Ureter (tissue), 1 donor: ENCODE results near the gene CAP2. TPM values are rescaled to one million over a fixed set of nuclear protein-coding genes. Genes with fewer than 3 reads are reported as not detected.

Source experiments
- DNase-seq: peaks from one replicate; pipeline ENCODE4 v3.0.0-alpha.2; 2020; ENCODE audit warnings: low spot score
- total RNA-seq: library from RNA; stranded (reverse); gene quantifications from one replicate; pipeline ENCODE4 v1.2.4, GENCODE V29; 2023
- donor health status: DM: yes; HTN: yes; CAD: no.

CAP2 gene
- total RNA-seq, 1 donor from 2014 or later: 20.7 TPM

DNA sequence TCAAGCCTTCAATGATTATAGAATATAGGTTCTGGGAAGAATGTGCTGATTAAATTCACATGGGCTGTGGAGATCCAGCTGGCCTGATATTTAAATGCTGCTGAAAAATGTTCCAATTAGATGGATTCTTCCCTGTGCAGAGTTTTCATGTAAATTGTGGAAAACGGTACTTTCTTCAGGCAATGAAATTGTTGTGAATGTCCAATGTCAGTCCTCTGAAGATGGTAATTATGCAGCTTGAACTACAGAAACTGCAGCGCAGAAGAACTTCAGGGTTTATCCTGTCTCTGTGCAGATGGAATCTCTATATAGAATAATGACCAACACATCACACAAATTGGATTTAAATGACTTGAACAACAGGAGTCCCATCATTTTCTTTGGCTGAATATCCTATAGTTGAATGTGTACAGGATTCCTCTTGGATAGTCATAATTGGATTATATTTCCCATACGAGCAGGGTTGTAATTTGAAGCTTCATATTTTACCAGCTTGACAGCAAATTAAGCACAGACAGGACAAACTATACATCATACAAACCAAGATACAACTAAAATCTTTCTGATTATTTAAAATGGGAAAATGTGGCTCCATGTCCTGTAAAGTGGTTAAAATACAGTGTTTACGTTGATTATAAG is 82.3 kb downstream of the CAP2 start:
- no peak for DNase-seq

DNA sequence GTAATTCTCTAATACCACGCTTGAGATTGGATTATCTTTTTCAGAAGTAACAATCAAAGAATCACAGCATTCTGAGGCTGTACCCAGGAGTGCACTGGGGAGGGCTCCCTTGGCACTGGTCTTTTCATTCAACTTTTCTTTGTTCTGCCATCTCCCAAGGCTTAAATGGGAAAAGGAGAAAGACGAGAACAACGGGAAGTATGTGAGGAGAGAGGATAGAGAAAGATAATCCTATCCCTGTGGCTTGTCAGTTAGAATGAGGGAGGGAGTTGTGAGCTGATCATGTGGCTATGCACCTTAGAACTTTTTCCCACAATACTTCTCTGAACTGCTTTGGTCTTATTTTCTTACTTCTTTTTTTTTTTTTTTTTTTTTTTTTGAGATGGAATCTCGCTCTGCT is 83.1 kb downstream of the CAP2 start:
- no peak for DNase-seq

DNA sequence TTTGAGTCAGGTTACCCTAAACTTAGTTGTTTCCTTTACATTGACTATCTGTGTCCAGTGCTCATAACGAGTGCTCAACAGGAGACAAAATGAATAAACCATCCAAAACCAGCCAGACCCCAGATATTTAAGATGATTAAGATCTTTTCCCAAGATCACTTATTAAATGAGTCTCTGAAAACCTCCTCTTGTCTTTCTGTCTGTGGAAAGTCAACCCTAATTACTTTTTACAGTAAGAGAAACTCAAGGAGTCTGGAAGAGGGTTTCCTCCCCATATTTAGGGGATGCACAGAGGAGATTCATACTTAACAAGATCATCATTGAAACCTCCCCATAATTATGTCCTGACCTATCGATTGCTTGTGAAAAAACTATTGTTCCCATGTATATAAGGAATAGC is 84.0 kb downstream of the CAP2 start:
- DNase-seq: no peak

DNA sequence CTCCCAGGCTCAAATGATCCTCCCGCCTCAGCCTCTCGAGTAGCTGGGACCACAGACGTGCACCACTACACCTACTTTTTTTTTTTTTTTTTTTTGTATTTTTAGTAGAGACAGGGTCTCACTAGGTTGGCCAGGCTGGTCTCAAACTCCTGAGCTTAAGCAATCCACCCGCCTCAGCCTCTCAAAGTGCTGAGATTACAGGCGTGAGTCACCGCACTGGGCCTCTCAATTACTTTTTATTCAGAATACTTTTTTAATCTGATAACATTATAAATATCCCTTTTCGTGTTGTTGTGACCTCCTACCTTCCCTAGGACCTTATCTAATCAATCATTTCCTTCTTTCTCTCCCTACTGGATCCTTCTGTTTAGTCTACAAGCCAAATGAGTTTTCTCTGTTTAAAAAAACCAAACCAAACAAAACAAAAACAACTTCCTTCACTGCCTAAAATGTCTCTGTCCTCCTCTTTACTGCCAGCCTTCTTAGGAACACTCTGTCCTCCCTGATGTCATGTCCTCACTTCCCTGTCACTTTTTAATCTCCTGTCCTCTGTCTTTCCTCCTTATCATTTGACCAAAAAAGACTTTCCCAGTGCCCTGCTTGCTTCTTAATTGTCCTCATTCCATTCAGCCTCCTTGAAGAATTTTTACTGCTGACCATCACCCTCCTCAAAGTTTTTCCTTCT is 85.0 kb downstream of the CAP2 start:
- no peak for DNase-seq

DNA sequence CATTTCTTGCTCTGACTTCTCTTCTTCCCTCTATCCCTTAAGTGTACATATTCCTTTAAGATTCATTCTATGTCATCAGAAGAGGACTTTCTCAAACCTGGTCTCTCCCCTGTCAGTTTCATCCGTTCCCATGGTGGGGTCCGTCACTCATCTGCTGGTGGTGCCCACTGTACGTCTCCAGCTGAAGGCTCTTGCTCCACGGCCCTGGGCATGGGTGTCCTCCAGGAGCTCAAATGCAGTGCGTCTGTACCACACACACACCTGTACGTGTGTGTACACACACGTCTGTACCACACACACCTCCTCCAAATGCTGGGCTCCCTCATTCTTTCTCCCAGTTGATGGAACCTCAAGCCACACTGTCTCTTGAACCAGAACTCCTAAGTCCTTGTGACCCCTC is 85.6 kb downstream of the CAP2 start:
- DNase-seq: no peak

DNA sequence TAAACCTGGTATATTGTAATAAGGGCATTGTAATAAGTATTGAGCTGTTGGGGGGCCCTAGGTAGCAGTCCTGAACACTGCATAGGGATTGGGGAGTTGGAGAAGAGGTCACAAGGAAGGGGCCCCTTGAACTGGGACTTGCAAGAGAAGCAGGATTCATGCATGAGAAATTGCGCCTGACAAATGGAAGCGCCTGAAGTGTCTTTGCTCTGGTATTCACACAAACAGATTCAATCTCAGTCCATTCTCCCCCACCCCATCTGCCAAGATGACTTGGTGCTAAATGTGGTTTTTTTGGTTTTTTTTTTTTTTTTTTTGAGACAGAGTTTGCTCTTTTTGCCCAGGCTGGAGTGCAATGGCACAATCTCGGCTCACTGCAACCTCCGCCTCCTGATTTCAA is 87.1 kb downstream of the CAP2 start:
- no peak for DNase-seq

DNA sequence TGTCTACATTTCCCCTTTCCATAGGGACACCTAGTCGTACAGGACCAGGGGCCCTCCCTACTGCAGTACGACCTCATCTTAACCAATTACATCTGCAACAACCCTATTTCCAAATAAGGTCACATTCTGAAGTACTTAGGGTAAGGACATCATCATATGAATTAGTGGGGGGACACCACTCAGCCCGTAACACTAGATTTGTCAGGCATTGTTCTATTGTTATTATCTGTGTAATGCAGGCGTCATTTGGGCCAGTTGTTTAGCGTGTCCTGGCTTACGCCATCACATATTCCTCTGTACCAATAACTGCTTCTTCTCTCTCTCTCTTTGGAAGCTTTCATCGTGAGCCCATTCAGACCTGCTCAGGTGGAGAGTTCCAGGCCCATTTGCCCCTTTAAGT is 89.3 kb downstream of the CAP2 start:
- no peak for DNase-seq

DNA sequence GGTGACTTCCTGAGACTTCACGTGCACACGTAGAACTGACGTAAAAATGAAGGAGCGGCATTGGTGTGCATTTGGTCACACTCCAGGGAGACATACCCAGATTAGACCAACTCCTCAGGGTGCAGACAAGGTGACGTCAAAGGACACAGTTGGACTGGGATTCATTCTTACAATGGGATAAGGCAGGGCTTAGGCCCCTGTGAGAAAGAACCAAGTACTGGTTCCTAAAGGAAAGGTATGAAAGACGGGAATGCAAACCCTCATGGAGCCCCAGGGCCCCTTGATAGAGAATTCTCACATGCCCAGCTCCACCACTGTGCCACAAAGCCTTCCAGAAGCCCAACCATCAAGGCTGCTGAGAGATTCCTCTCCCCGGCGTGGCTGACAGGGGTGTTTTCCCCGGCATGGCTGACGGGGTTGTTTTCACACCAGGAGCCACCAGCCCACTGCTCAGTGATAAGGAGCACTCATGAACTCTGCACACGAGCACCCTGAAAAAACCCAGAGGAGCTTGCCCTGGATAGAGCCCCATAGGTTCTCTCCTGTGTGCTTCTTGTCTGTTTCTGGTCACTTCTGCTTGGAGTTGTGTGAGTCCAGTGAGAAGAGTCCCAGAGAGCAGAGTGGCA is 90.1 kb downstream of the CAP2 start:
- no peak for DNase-seq

DNA sequence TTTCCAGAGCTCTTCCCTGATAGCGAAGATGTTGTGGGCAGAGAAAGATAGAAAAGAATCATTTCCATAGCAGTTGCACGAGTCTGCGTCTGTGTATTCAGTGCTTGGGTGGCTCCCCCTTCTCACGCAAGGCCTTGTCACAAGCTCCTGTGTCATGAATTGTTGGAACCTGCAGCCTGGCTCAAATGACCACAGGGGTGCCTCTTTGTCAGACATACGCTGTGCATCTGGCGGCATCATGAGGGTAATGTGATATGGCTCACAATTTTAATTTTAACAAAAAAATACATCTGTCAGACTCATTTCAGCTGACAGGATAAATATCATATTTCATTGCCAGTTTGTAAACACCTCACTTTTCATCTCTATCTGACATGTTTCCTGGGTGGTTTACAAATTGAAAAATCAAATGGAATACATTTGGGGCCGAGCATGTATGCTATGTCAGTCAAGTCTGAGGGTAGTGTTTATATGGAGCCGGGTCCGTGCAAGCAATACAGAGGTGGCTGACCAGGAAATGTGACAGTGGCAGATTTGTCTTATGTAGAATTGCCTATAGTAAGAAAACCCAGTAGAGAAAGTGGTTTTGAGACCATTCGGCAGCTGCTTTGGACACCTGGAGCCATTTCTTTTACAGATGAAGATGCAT is 90.9 kb downstream of the CAP2 start:
- no peak for DNase-seq

DNA sequence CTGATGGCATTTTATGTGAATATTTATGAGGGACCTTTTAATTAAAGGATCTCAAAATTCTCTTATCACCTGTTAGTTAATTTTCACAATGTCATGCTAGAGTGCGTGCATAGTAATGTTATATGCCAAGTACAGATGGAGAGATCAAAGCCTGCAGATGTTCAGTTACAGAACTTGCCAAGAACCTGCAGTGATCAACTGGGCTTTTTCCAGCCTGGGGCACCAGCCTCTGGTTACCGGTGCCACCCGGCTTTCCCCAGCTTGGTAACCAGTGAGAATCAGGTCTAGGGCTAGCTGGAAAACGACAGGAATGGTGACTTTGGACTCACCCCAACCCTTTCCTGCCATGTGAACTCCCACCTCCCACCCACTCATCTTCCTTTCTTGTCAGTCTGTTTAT is 91.8 kb downstream of the CAP2 start:
- no peak for DNase-seq

DNA sequence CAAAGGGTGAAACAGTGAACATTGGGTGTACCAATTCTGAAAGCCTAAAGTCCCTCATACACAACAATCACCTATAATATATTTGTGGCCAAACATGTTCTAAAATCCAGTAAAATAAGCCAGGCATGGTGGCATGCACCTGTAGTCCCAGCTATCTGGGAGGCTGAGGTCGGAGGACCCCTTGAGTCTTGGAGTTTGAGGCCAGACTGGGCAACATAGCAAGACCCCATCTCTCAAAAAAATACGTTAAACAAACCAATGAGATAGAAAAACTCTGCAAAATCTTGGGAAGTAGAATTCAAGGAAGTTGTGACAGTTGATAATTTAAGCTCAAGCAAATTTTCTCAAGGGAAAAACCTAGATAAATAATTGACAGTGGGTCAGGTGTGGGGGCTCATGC is 92.6 kb downstream of the CAP2 start:
- DNase-seq: no peak

DNA sequence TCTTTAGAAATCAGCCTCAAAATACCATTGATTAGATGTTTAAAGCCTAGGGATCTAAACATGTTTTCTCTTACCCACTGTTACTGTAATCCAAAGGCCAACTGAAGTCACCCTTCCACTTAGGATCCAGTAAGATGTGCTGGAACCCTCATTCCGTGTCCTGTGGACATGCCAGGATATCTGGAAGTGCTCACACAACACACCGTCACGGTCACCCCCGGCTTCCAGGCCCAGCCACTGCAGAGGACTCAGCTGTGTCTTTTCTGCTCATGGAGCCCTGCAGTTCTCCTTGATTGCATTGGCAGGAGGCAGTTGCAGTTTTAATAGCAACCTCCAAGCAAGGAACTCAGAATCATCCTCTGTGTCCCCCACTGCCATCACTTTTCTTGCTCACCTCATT is 93.3 kb downstream of the CAP2 start:
- DNase-seq: no peak

DNA sequence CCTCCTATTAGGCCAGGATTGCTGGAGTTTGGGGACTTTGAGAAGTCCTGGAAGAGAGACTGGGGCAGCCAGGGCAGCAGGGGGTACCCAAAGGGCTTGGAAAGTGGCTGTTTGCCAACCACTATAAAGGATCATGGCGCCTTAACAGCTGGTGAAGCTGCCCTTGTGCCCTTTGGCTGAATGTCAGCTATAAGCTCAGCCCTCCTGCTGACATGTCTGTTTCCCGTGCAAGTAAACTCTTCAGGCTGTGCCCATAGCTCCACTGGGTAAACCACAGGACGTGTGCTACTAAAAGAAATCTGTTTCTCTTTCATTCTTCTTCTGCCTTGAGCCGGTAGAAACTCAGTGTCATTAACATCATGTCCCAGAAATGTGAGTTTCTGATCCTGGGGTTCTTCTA is 97.3 kb downstream of the CAP2 start:
- no peak for DNase-seq

DNA sequence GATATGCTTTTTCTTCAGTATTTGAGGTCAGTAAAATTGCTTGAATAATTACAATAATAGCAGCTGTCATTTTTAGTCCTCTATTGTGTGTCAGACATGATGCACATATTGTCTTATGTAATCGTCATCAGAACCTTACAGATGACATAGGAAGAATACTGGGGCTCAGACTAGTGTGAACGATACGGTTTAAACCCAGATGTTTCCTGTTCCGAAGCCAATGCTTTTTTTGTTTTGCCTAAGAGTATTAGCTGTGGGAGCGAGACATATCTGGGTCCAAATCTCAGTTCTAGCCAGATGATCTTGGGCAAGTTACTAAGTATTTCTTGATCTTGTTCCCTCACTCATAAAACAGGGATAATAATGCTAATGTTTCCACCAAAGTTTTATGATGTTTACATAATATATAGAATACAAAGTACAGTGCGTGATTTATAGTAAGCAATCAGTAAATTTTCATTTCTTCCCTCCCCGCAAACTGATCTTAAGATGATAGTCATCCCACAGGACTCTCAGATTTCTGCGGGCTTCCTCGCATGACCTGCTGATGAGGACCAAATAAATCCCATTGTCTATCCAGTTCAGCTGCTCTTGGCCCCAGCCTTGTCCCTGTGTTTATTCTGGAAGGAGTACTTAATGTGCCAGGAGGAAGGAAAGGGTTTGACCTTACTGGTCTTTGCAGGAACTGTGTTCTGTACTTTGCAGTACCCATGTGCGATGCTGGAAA is 98.2 kb downstream of the CAP2 start:
- DNase-seq: no peak

DNA sequence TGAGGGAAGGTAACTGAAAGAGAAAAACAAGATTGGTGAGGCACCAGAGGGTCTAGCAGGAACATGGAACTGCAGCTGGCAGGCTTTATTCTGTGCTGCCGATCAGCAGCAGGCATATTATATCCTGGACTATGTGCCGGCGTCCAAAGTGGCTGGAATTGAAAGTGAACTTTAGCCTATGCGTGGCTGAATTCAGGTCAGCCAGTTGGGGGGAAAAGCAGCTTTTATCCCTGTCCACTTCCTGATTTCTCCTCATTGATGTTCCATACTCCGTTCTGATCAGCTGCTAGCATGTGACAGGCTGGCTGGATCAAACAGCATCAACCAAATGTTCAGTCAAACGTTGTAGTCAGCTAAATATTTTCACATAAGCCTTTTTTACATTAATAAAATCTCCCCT is 99.0 kb downstream of the CAP2 start:
- no peak for DNase-seq

DNA sequence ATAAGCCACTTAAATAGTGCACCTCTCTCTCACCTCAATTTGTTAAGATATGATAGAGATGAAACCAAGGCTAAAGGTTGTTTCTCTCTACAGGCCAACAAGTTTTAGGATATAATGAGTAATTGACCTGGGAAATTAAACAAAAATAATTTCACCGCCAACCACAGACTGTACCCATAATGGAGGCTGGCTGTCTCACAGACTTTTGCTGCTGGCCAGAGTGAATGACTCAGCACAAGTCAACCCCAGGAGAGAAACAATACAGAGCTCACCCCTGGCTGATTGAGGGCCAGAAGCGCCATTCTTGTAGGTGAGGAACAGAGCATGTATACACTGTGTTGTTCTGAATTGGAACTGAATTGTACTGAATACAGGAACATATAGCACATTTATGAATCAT is 99.9 kb downstream of the CAP2 start:
- no peak for DNase-seq

DNA sequence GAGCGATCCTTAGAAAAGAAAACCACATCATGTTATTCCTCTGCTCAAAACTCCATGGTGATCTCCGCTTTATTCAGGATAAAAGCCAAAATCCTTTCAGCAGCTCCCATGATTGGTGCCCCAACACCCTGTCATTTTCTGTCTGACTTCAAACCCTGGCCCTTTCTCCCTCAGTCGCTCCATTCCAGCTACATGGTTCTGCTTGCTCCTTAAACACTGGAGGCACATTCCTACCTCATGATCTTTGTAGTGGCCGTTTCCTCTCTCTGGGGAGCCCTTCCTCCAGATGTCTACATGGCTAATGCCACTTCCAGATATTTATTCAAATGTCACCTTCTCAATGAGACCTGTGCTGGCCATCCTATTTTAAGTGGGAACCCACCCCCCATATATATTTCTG is 100.8 kb downstream of the CAP2 start:
- no peak for DNase-seq

DNA sequence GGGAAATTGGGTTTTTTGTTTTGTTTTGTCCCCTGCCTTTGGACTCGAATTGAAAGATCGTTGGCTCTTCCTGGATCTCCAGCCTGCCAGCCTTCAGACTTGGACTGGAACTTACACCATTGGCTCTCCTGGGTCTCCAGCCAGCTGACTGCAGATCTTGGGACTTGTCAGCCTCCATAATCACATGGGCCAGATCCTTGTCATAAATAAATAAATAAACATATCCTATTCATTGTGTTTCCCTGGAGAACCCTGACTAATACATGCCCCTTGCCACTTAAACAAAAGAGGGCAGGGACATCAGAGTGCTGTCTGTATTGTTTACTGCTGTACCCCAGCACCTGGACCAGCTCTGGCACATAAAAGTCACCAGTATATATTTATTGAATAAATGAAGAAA is 101.5 kb downstream of the CAP2 start:
- no peak for DNase-seq

DNA sequence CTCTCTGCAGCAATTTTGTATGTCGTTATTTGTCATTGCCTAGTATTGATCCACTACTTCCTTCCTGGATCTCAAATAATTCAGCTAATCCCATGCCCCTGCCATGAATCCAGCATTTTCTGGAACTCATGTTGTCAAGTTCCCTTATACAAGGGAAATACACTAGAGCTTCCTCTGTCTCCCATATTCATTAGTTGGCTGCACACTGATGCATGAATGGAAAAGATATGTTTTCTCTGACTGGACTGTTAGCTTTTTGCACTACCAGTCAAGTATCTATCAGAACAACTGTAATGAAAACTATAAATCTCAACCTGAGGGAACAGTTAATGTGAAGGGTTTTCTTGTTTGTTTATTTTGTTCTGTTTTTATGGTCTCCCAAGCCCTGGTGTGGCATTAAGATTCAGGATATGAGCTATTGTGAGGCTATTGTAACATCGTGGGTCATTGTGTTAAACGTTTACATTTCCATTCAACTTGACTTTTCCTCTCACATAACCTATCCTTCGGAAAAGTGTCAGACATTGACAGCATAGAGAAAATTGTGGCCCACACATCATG is 104.2 kb downstream of the CAP2 start:
- DNase-seq: no peak

DNA sequence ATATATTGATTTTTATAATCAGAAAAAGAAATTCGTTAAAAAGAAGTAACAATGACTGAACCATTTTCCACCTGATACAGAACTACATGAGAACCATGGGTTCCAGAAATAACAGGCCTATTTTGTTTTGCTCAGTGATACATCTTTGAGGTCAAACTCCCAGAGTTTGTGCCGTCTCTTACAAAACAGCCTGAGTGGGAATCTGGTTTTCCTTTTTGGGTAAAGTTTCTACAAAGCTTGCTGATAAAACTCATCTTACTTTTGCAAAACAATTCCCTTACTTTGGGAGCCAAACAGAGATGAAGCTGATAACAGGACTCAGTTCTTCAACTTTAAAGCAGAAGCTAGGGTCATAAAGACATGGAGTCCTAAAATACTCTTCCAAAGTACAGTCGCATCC is 108.0 kb downstream of the CAP2 start:
- no peak for DNase-seq

DNA sequence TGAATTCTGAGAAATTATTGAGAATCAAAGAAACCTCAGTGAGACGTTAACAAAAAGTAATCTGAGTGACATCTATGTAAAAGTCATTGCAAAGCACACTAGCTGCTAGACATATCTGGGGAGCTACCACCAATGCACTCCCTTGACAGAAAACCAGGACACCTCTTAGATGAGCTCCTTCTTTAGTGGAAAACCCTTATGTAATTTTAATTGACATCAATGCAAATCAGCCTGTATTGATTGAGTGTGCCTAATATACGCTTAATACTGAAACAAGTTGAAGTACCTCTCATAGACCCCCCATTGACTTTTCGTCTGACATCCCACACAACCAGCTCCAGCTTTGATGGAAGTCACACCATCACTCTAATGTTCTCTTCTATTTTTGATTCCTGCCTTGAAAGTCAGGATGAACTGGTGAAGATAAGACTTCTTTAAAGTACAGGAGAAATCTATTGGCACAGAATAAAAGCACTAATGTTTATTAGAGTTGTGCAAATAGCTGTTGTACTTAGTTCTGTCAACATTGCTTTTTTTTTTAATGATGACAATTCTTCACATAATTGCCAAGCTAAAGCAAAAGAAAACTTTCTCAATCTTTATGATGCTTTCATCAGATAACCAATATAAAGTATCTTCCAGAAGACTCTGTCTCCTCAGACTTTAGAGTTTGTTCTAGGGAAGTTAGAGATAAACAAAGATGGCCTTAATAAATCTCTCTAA is 108.7 kb downstream of the CAP2 start:
- DNase-seq: peak; percentile 2
